MM.1S (cell line): ENCODE data around the gene XYLT1.

Source experiments
- DNase-seq: peaks from one replicate; pipeline ENCODE4 v3.0.0-alpha.2; 2015
- H2AFZ ChIP-seq: fragments of 300-600 bp; sonication (generic); 2 replicates; pipeline ENCODE4 v1.6.0; 2016; ENCODE audit warnings: antibody characterized with exemption, low read length
- H3F3A ChIP-seq: fragments of 300-600 bp; sonication (generic); 2 replicates; pipeline ENCODE4 v1.6.1; 2016; ENCODE audit warnings: mild to moderate bottlenecking, antibody characterized with exemption, low read length, moderate library complexity, mixed read lengths; ENCODE audit not compliant: insufficient read depth
- H3K27ac ChIP-seq: fragments of 300-600 bp; sonication (generic); 2 replicates; pipeline ENCODE4 v1.5.1; 2016; ENCODE audit warnings: mild to moderate bottlenecking, low read length
- H3K27me3 ChIP-seq: fragments of 300-600 bp; sonication (generic); replicated peaks from 2 replicates; pipeline ENCODE4 v1.6.0; 2016; ENCODE audit warnings: low read length; ENCODE audit not compliant: insufficient read depth
- H3K36me3 ChIP-seq: fragments of 300-600 bp; sonication (generic); replicated peaks from 2 replicates; pipeline ENCODE4 v1.6.1; 2016; ENCODE audit warnings: mild to moderate bottlenecking, low read length, mixed read lengths; ENCODE audit not compliant: insufficient read depth
- H3K4me1 ChIP-seq: fragments of 300-600 bp; sonication (generic); 2 replicates; pipeline ENCODE4 v1.6.1; 2016; ENCODE audit warnings: low read length, mixed read lengths
- H3K4me2 ChIP-seq: fragments of 300-600 bp; sonication (generic); 2 replicates; pipeline ENCODE4 v1.6.0; 2016; ENCODE audit warnings: low read depth, low read length
- H3K4me3 ChIP-seq: fragments of 300-600 bp; sonication (generic); 2 replicates; pipeline ENCODE4 v1.5.1; 2016; ENCODE audit warnings: low read length, mixed read lengths
- H3K79me2 ChIP-seq: fragments of 300-600 bp; sonication (generic); 2 replicates; pipeline ENCODE4 v1.6.1; 2016; ENCODE audit warnings: mixed run types, low read length, mixed read lengths
- H3K9ac ChIP-seq: fragments of 300-600 bp; sonication (generic); 2 replicates; pipeline ENCODE4 v1.6.1; 2016; ENCODE audit warnings: low read length, mixed read lengths
- H3K9me2 ChIP-seq: fragments of 300-600 bp; sonication (generic); replicated peaks from 2 replicates; pipeline ENCODE4 v1.6.1; 2016; ENCODE audit warnings: mild to moderate bottlenecking, low read length, mixed read lengths; ENCODE audit not compliant: insufficient read depth
- H3K9me3 ChIP-seq: fragments of 300-600 bp; sonication (generic); replicated peaks from 2 replicates; pipeline ENCODE4 v1.6.1; 2016; ENCODE audit warnings: mild to moderate bottlenecking, low read length, mixed read lengths; ENCODE audit not compliant: insufficient read depth
- H4K20me1 ChIP-seq: fragments of 300-600 bp; sonication (generic); 2 replicates; pipeline ENCODE4 v1.6.1; 2016; ENCODE audit warnings: mild to moderate bottlenecking, low read length, moderate library complexity, mixed read lengths; ENCODE audit not compliant: insufficient read depth
- EZH2 ChIP-seq: fragments of 300-600 bp; sonication (generic); optimal IDR thresholded peaks from 2 replicates; pipeline ENCODE3; 2017; ENCODE audit warnings: low read depth, mild to moderate bottlenecking, antibody characterized with exemption, low read length, mixed read lengths
- EZH2phosphoT487 ChIP-seq: fragments of 300-600 bp; sonication (generic); IDR thresholded peaks from 2 replicates; pipeline ENCODE4 v1.6.1; 2018; ENCODE audit warnings: antibody characterized with exemption, low read length
- TF ChIP-seq, protein P1 (sequence below): fragments of 300-600 bp; sonication (generic); IDR thresholded peaks from 2 replicates; pipeline ENCODE4 v1.5.1; 2016; ENCODE audit warnings: antibody characterized with exemption, low read length, mixed read lengths

The XYLT1 gene

GRCh38 chr16:17374668-17375255 lies 96.0 kb downstream of the XYLT1 start:
- Histone ChIP-seq H3K9ac (no peak overlapping the region), H3K4me2 (no peak overlapping the region), H3K36me3 (no peaks in the 10 kb centered on the region), H3K4me1 (peaks cover 36% of the 10 kb centered on the region), H3F3A (peaks cover 28% of the 10 kb centered on the region), H3K4me3 (no peak overlapping the region), H3K79me2 (peaks cover 67% of the 10 kb centered on the region), H4K20me1 (no peaks in the 10 kb centered on the region), H3K27ac (no peak overlapping the region), H3K9me3 (no peaks in the 10 kb centered on the region), H3K9me2 (no peaks in the 10 kb centered on the region), H2AFZ (no peak overlapping the region), H3K27me3 (no peaks in the 10 kb centered on the region)
- TF ChIP-seq, protein P1, sequence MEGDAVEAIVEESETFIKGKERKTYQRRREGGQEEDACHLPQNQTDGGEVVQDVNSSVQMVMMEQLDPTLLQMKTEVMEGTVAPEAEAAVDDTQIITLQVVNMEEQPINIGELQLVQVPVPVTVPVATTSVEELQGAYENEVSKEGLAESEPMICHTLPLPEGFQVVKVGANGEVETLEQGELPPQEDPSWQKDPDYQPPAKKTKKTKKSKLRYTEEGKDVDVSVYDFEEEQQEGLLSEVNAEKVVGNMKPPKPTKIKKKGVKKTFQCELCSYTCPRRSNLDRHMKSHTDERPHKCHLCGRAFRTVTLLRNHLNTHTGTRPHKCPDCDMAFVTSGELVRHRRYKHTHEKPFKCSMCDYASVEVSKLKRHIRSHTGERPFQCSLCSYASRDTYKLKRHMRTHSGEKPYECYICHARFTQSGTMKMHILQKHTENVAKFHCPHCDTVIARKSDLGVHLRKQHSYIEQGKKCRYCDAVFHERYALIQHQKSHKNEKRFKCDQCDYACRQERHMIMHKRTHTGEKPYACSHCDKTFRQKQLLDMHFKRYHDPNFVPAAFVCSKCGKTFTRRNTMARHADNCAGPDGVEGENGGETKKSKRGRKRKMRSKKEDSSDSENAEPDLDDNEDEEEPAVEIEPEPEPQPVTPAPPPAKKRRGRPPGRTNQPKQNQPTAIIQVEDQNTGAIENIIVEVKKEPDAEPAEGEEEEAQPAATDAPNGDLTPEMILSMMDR = no peak
- TF ChIP-seq EZH2phosphoT487 (no peak), EZH2 (no peak)
- DNase-seq = no peak

GRCh38 chr16:17373533-17373932 lies 97.2 kb downstream of the XYLT1 start:
- H3K9me3 ChIP-seq = no peaks in the 10 kb centered on the region
- no peaks in the 10 kb centered on the region for H3K27me3 ChIP-seq
- H3K9me2 ChIP-seq = no peaks in the 10 kb centered on the region
- no peak overlapping the region for H3K4me3 ChIP-seq
- DNase-seq = no peak
- H3K27ac ChIP-seq = no peak overlapping the region
- TF ChIP-seq, protein P1 = no peak
- peaks cover 30% of the 10 kb centered on the region for H3F3A ChIP-seq
- peaks cover 69% of the 10 kb centered on the region for H3K79me2 ChIP-seq
- H2AFZ ChIP-seq = no peak overlapping the region
- peaks cover 37% of the 10 kb centered on the region for H3K4me1 ChIP-seq
- H3K9ac ChIP-seq = no peak overlapping the region
- no peaks in the 10 kb centered on the region for H3K36me3 ChIP-seq
- no peak overlapping the region for H3K4me2 ChIP-seq
- no peaks in the 10 kb centered on the region for H4K20me1 ChIP-seq

DNA sequence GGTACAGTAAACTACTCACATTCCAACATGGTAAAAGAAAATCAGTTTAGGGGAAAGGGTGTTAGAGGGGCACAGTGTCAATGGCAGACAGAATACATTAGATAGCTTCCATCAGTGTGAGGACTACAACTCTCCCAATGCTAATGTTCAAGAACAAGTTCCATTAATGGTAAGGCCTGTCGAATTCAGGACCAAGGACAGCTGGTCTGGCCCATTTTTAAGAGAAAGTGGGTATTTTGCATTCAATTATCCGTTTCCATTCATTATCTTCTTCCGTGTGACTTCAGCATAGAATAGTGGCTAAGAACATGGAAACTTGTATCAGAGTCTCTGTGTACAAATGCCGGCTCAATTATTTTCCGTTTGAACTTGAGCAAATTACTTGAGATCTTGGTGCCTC lies 98.4 kb downstream of the XYLT1 start:
- Histone ChIP-seq H4K20me1 (no peaks in the 10 kb centered on the region), H3K4me2 (no peak overlapping the region), H3K9me2 (no peaks in the 10 kb centered on the region), H3K9ac (no peak overlapping the region), H3K27ac (no peak overlapping the region), H3K79me2 (peaks cover 81% of the 10 kb centered on the region), H3K4me3 (no peak overlapping the region), H3K4me1 (peaks cover 27% of the 10 kb centered on the region), H3K27me3 (no peaks in the 10 kb centered on the region), H3F3A (peaks cover 21% of the 10 kb centered on the region), H2AFZ (no peak overlapping the region), H3K36me3 (no peaks in the 10 kb centered on the region), H3K9me3 (no peaks in the 10 kb centered on the region)
- TF ChIP-seq, protein P1 = no peak
- no peak for TF ChIP-seq EZH2phosphoT487
- no peak for TF ChIP-seq EZH2
- no peak for DNase-seq
